Measurements from ENCODE around the gene MORF4L1.

GRCh38 chr15:78930577-78931388 is 58.1 kb downstream of the MORF4L1 start:
- TF ChIP-seq, protein P1, sequence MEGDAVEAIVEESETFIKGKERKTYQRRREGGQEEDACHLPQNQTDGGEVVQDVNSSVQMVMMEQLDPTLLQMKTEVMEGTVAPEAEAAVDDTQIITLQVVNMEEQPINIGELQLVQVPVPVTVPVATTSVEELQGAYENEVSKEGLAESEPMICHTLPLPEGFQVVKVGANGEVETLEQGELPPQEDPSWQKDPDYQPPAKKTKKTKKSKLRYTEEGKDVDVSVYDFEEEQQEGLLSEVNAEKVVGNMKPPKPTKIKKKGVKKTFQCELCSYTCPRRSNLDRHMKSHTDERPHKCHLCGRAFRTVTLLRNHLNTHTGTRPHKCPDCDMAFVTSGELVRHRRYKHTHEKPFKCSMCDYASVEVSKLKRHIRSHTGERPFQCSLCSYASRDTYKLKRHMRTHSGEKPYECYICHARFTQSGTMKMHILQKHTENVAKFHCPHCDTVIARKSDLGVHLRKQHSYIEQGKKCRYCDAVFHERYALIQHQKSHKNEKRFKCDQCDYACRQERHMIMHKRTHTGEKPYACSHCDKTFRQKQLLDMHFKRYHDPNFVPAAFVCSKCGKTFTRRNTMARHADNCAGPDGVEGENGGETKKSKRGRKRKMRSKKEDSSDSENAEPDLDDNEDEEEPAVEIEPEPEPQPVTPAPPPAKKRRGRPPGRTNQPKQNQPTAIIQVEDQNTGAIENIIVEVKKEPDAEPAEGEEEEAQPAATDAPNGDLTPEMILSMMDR (IDR thresholded peaks at IDR 0.05), result no peak
- no peak for TF ChIP-seq POLR2A (IDR thresholded peaks at IDR 0.05)

Measured in heart left ventricle (tissue), 13 donors.